CD14-positive monocyte (primary cell): ENCODE data around the gene PLCB1. TPM values are rescaled to one million over a fixed set of nuclear protein-coding genes. Genes with fewer than 3 reads are reported as not detected.

Source experiments
- DNase-seq, 3 donors: peaks; one replicate each; pipeline ENCODE4 v3.0.0-alpha.2; 2011 to 2022
- H2AFZ ChIP-seq: 2 replicates; pipeline ENCODE4 v1.6.0; 2012; ENCODE audit warnings: mild to moderate bottlenecking, low read depth, low read length, inconsistent platforms; ENCODE audit not compliant: insufficient read depth, poor library complexity, severe bottlenecking
- H3K27ac ChIP-seq, 2 donors: 1 replicate in 1 of 2; 2 replicates in 1 of 2; pipeline ENCODE4 v1.5.1; 2012 to 2013; ENCODE audit warnings: low read length in 2 of 2, control low read depth in 1 of 2, inconsistent platforms in 1 of 2, low read depth in 1 of 2, mild to moderate bottlenecking in 1 of 2
- H3K27me3 ChIP-seq, 2 donors: one replicate each; pipeline versions ENCODE4 v1.6.0 to v1.6.1; 2011 to 2013; ENCODE audit warnings: low read length in 2 of 2; ENCODE audit not compliant: control insufficient read depth in 2 of 2, insufficient read depth in 2 of 2
- H3K36me3 ChIP-seq, 2 donors: replicated peaks in 1 of 2; 1 replicate in 1 of 2; 2 replicates in 1 of 2; pipeline versions ENCODE4 v1.5.1 to v1.6.1; 2012 to 2013; ENCODE audit warnings: low read length in 2 of 2, control low read depth in 1 of 2, inconsistent platforms in 1 of 2, mild to moderate bottlenecking in 1 of 2; ENCODE audit not compliant: insufficient read depth in 2 of 2, control insufficient read depth in 1 of 2
- H3K4me1 ChIP-seq, 2 donors: 1 replicate in 1 of 2; 2 replicates in 1 of 2; pipeline versions ENCODE4 v1.5.1 to v1.6.1; 2012 to 2013; ENCODE audit warnings: low read length in 2 of 2, control low read depth in 1 of 2, inconsistent platforms in 1 of 2, mild to moderate bottlenecking in 1 of 2, moderate library complexity in 1 of 2; ENCODE audit not compliant: insufficient read depth in 2 of 2, control insufficient read depth in 1 of 2
- H3K4me2 ChIP-seq: replicated peaks from 2 replicates; pipeline ENCODE3; 2012; ENCODE audit warnings: low read length, moderate library complexity, mild to moderate bottlenecking; ENCODE audit not compliant: poor library complexity, severe bottlenecking; ENCODE audit errors: extremely low read depth
- H3K4me3 ChIP-seq, 3 experiments: fragments of 200-600 bp in 1 of 3; sonication (generic) in 1 of 3; replicated peaks in 1 of 3; 1 replicate in 2 of 3; 2 replicates in 1 of 3; pipeline ENCODE4 v1.5.1; 2011 to 2013; ENCODE audit warnings: low read length in 3 of 3, mild to moderate bottlenecking in 3 of 3, control low read depth in 2 of 3, low read depth in 2 of 3, inconsistent platforms in 1 of 3, moderate library complexity in 1 of 3
- H3K79me2 ChIP-seq: 2 replicates; pipeline ENCODE4 v1.6.0; 2012; ENCODE audit warnings: mild to moderate bottlenecking, control low read depth, inconsistent platforms, low read length, moderate library complexity; ENCODE audit not compliant: insufficient read depth
- H3K9ac ChIP-seq: 2 replicates; pipeline ENCODE4 v1.6.0; 2017; ENCODE audit warnings: low read length, mild to moderate bottlenecking; ENCODE audit not compliant: insufficient read depth, poor library complexity, severe bottlenecking
- H3K9me3 ChIP-seq, 2 donors: replicated peaks in 1 of 2; 1 replicate in 1 of 2; 2 replicates in 1 of 2; pipeline versions ENCODE4 v1.5.1 to v1.6.1; 2012 to 2013; ENCODE audit warnings: low read length in 2 of 2, control low read depth in 1 of 2; ENCODE audit not compliant: control insufficient read depth in 1 of 2, insufficient read depth in 1 of 2
- H4K20me1 ChIP-seq: 2 replicates; pipeline ENCODE4 v1.6.0; 2012; ENCODE audit warnings: mild to moderate bottlenecking, low read length, control low read depth, moderate library complexity; ENCODE audit not compliant: insufficient read depth
- H3K27ac Mint-ChIP-seq, 7 donors: one replicate each; pipeline ENCODE4 v1.8.0; 2020; ENCODE audit warnings: mild to moderate bottlenecking in 7 of 7, mixed read lengths in 7 of 7, moderate library complexity in 6 of 7, inconsistent platforms in 2 of 7
- H3K27me3 Mint-ChIP-seq, 3 donors: one replicate each; pipeline ENCODE4 v1.8.0; 2021 to 2022; ENCODE audit warnings: low read depth in 3 of 3, mild to moderate bottlenecking in 3 of 3, mixed read lengths in 3 of 3, moderate library complexity in 3 of 3, inconsistent platforms in 1 of 3
- H3K36me3 Mint-ChIP-seq, 2 donors: one replicate each; pipeline ENCODE4 v1.8.0; 2020; ENCODE audit warnings: mixed read lengths in 2 of 2, inconsistent platforms in 1 of 2, mild to moderate bottlenecking in 1 of 2
- H3K4me1 Mint-ChIP-seq: one replicate; pipeline ENCODE4 v1.8.0; 2020; ENCODE audit warnings: mild to moderate bottlenecking, mixed read lengths
- H3K4me3 Mint-ChIP-seq, 2 donors: one replicate each; pipeline ENCODE4 v1.8.0; 2020; ENCODE audit warnings: mild to moderate bottlenecking in 2 of 2, mixed read lengths in 2 of 2, moderate library complexity in 1 of 2
- H3K9me3 Mint-ChIP-seq, 7 donors: one replicate each; pipeline ENCODE4 v1.8.0; 2020 to 2022; ENCODE audit warnings: mixed read lengths in 7 of 7, mild to moderate bottlenecking in 6 of 7, moderate library complexity in 6 of 7, inconsistent platforms in 2 of 7
- CTCF ChIP-seq: fragments of 200-600 bp; IDR thresholded peaks from one replicate; pipeline ENCODE4 v1.8.0; 2022; ENCODE audit warnings: antibody characterized with exemption, mild to moderate bottlenecking
- WGBS: methylation state at CpG from one replicate; pipeline ENCODE4 v1.1.5; 2013; ENCODE audit warnings: missing lambda C conversion rate; ENCODE audit not compliant: insufficient coverage; 5-methylcytosine and 5-hydroxymethylcytosine counted together
- intact Hi-C, 2 donors: fragments of 100-400 bp; cut with micrococcal nuclease; formaldehyde crosslinking; loops; one replicate each; pipeline versions ENCODE4 v1.15.0 to v1.15.1; 2023
- polyA plus RNA-seq, 3 donors: library from polyadenylated mRNA; depleted of rRNA in 1 of 3; unstranded in 2 of 3; stranded (reverse) in 1 of 3; fragments of 300-500 nt in 2 of 3; fragments of >200 nt in 1 of 3; fragmentation: Illumina TruSeq in 2 of 3; gene quantifications; 1 replicate in 2 of 3; 2 replicates in 1 of 3; pipeline ENCODE4 v1.2.3, GENCODE V29; 2012 to 2021

Gene PLCB1
- polyA plus RNA-seq, 3 donors, result 8.6 to 16.4 (median 13.2) TPM

DNA sequence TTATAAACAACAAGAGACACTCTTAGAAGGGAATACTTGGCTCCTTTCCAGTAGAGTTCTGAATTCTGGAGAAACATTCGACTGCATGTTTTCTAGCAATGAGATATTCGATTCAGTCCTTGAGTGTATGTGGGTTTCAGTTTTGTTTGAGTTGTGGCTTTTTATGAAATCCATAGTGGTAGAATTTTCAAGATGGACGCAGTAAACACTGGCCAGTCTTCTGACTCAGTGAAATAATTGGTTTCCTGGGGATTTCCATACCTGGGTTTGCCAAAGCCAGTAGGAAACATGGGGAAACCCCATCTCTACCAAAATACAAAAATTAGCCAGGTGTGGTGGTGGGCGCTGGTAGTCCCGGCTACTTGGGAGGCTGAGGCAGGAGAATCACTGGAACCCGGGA lies 663.3 kb downstream of the PLCB1 start:
- H3K4me1 ChIP-seq, result no peaks in the 10 kb centered on the region
- Mint-ChIP-seq H3K4me3 (no peak overlapping the region), H3K27me3 (no peaks in the 10 kb centered on the region), H3K9me3 (no peaks in the 10 kb centered on the region), H3K36me3 (peaks cover 3 to 20% of the 10 kb centered on the region in 2 donors), H3K4me1 (peaks cover 2% of the 10 kb centered on the region), H3K27ac (no peak overlapping the region)
- H3K27ac ChIP-seq, result no peak overlapping the region
- H4K20me1 ChIP-seq, result no peaks in the 10 kb centered on the region
- intact Hi-C loops, result no loop called here
- TF ChIP-seq CTCF, result no peak
- no peak overlapping the region for H3K9ac ChIP-seq
- no peaks in the 10 kb centered on the region for H3K9me3 ChIP-seq
- no peaks in the 10 kb centered on the region for H3K27me3 ChIP-seq
- no peak overlapping the region for H3K4me2 ChIP-seq
- H3K36me3 ChIP-seq, result peaks cover 2 to 5% of the 10 kb centered on the region in 2 donors
- no peak for DNase-seq
- no peak overlapping the region for H3K4me3 ChIP-seq
- no peaks in the 10 kb centered on the region for H3K79me2 ChIP-seq
- WGBS, result 92% methylated on average over 2 of the region's 6 CpGs
- no peak overlapping the region for H2AFZ ChIP-seq

DNA sequence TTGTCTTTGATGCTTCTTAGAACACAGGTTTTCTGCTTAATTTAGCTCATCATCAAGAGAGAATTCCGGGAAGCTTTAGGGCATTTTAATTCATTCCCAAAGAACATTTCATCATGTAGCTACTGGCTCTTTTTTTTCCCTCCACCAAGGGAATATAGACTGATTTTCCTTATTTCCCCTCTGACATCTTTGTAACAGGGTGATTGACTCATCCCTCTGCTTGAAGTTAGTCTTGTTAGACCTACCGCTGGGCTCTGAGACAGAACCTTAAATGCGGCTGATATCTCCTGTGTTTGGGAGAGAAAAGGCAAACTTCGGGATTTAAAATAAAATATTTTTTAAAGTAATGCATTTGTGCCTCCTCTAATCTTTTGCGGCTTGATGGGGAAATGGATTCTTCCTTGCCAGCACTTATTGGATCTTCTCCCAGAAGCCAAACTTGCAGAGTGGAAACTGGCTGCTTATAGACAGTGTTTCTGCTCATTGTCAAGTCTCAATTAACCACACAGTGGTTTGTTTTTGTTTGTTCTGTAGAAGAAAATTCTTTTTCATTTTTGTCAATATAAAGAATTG lies 664.1 kb downstream of the PLCB1 start:
- no peaks in the 10 kb centered on the region for H3K27me3 ChIP-seq
- no peak overlapping the region for H3K27ac Mint-ChIP-seq
- no peaks in the 10 kb centered on the region for H3K9me3 ChIP-seq
- WGBS, result 100% methylated on average over 1 of the region's 5 CpGs
- no peak overlapping the region for H3K27ac ChIP-seq
- H3K4me3 ChIP-seq, result no peak overlapping the region
- peaks cover 3 to 22% of the 10 kb centered on the region in 2 donors for H3K36me3 Mint-ChIP-seq
- H3K4me3 Mint-ChIP-seq, result no peak overlapping the region
- H3K79me2 ChIP-seq, result no peaks in the 10 kb centered on the region
- TF ChIP-seq CTCF, result no peak
- H3K4me2 ChIP-seq, result no peak overlapping the region
- H3K9me3 Mint-ChIP-seq, result no peaks in the 10 kb centered on the region
- no peak overlapping the region for H2AFZ ChIP-seq
- H3K4me1 ChIP-seq, result no peaks in the 10 kb centered on the region
- H3K9ac ChIP-seq, result no peak overlapping the region
- peaks cover 2% of the 10 kb centered on the region for H3K4me1 Mint-ChIP-seq
- H3K27me3 Mint-ChIP-seq, result no peaks in the 10 kb centered on the region
- no peak for DNase-seq
- H4K20me1 ChIP-seq, result no peaks in the 10 kb centered on the region
- intact Hi-C loops, result no loop called here
- peaks cover 2 to 4% of the 10 kb centered on the region in 2 donors for H3K36me3 ChIP-seq
